ENCODE results near the gene VARS1.

VARS1 gene

DNA sequence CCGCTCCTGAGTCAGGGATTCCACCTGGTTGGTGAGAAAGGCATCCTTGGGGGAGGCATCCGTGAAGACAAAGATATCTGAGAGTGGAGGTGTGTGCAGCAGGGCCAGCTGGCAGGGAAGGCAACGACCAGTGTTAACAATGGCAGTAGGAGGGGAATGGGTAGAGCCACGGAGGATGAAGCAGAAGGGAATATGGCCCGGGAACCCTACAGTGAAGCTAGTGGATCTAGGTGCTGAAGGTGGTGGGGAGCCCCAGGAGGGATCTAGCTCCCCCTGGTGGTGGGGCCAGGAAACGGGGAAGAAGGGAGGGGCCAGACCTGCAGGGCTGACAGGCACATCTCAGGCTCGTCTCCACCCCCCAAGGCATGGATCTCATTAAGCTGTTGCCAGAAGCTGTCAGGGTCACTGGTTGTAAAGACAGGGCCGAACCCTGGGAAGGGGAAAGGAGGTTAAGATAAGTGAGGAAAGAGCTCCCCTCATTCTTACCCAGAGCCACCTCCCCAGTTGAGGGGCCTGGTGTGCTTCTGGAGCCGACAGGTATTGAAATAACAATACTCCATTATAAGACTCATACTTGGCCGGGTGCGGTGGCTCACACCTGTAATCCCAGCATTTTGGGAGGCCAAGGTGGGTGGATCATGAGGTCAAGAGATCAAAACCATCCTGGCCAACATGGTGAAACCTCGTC, 25.7 kb downstream of the VARS1 start:
- peak; percentile 91 for DNase-seq

DNA sequence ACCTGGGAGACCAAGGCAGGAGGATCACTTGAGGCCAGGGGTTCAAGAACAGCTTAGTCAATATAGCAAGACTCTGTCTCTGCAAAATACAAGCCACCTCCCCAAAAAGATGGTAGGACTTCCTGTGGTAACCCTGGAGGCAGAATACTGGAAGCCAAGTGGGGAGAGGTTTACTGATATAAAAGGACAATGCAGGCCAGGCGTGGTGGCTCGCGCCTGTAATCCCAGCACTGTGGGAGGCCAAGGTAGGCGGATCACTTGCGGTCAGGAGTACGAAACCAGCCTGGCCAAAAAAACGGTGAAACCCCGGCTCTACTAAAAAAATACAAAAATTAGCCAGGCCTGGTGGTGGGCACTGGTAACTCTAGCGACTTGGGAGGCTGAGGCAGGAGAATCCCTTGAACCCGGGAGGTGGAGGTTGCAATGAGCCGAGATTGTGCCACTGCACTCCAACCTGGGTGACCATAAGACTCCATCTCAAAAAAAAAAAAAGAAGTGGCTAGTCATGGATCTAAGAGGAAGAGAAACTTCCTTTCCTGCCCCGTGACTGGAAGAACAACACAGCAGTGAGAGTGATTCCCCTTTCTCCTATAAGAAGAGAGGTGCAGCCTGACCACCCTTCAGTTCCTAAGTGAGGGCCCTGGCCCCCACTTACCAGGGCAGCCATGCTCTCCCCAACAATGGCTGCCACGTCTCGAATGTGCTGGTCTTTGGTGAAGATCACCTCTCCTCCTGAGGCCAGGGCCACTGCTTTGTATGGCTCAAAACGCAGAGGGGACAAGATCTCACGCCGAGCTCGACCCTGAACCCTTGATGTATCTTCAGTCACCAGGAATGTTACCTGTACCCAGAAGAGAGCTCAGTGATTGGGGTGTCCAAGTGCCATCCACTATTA, 26.9 kb downstream of the VARS1 start:
- no peak for DNase-seq

DNA sequence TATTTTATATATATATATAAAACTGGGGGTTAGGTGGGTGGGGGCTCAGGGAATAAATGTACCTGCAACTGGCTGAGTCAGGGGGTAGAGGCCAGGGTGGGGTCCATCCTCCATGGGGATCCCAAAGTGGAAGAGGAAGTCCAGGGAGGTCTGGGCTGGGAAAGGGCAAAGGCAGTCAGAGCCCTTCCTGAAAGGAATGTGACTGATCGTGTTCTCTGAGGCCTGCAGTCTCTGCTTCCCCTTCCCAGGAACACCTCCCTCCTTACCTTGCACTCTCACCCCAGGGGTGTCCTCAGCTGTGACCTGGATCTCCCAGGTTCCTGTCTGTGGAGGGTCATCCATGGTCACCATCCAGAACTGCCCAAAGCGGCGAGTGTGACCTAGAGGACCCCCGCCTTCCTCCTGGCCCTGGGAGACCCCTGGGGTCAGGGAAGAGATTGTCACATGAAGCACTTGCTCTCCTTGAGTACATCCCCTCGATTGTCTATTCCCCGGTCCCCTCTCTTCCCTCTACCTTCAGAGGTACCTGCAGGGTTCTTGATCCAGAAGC, 28.4 kb downstream of the VARS1 start:
- no peak for DNase-seq

DNA sequence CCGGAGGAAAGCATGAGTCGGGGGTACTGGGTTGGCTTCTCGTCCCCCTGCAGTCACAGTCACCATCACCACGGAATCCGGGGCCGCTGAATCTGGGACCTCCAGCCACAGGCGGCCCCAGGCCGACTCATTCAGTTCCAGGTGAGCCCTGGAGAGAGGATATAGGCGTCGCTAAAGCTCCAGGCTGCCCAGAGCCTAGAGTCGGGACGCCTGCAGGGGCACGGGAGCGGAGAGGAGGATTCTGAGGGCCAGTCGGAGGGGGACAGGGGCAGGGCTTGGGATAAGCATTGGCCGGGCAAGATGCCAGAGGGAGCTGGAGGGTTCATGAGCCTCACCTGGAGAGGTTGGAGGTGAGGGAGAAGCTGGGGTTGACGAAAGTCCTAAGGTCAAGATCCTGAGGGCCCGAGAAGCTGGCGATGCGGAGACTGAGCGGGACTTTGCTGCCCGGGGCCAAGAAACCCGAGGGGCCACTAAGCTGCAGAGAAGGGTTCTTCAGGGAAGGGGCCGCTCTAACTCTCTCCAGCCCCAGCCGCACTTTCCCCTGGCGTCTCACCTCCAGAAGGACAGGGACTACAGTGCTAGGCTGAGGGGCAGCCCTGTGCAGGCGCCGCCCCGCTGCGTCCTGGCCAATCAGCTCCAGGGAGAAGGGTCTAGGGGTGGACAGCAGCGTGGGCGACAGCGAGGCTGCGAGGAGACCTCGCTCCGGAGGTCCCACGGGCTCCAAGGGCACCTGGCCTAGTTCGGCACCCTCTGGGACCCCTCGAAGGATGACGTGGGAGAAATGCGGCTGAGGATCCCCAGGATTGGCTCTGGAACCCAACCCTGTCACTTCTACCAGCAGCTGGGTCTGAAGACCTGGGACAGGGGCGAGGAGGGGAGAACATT, 29.4 kb downstream of the VARS1 start:
- DNase-seq: no peak

DNA sequence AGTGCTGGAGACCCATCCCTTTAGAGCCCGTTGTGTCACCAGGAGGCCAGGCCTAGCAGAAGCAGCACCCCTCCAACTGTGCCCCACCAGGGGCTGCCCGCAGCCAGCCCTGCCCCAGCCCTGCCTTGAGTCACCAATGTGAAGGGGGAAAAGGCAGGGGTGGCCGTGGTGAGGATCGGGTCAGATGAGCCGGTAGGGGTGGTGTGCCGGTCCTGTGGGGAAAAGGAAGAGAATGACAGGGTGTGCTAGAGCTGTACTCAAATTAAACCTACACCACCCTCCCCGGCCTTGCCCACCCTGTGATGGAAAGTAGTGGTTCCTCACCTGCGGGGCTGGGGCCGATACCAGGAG, 30.0 kb downstream of the VARS1 start:
- no peak for DNase-seq

DNA sequence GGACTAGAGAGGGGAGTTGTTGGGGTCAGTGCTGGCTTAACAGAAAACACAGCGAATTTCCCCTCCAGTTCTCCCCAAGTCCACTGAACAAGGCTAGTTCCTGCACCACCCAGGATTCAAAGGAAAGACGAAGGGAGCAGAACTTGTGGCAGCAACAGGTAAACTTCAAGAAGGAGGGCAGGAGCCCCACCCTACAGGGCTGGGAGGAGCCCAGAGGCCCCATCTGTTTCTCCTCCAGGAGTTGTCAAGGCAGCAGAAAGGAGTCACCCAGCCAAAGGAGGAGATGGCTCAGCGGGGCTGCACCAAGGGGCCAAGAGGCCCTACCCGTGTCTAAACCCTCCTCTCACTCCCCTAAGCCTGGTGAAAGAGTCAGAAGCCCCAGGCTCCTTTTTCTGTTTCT, 31.4 kb downstream of the VARS1 start:
- DNase-seq: no peak

DNA sequence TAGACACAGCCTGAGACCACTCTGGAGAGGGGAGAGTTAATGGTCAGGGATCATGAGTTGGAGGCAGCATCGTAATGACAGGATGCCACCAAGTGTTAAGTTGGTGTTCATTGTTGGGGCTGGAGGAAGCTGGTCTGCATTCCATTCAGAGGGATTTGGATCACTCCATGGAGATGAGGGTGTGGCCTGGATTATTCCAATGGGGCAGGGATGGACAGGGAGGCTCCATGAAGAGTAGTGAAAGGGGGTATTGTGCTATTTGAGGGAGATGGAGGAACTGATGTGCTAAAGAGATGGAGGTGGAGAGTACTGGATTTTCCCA, 32.0 kb downstream of the VARS1 start:
- no peak for DNase-seq

DNA sequence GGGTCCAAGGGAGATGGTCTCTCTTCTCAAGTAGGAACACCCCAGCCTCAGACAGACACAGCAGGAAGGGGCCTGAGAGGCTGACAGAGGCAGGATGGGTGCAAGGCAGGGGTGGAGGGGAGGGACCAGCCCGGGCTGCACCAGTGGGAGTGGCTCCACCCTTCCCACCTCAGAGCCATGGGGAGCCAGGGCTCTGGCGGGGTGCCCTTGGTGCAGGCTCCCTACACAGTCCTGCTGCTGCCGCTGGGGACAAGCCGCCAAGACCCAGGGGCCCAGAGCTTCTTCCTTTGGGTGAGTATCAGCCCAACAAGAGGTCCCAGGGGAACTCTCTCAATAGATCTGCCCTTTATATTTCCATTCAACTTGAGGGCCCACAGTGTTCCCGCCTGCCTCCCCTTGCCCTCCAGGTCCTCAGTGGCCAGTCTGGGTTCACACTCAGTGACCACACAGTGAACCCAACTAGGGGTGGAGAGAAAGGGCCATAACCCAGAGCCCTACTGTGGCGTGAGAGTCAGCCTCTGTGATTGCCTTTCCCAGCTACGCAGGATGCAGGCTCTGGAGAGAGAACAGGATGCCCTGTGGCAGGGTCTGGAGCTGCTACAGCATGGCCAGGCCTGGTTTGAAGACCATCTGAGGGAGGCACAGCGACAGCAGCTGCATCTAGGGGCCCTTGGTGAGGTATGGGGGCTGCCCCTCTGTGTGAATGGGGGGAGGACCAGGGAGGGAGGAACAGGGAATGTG, 32.5 kb downstream of the VARS1 start:
- no peak for DNase-seq

DNA sequence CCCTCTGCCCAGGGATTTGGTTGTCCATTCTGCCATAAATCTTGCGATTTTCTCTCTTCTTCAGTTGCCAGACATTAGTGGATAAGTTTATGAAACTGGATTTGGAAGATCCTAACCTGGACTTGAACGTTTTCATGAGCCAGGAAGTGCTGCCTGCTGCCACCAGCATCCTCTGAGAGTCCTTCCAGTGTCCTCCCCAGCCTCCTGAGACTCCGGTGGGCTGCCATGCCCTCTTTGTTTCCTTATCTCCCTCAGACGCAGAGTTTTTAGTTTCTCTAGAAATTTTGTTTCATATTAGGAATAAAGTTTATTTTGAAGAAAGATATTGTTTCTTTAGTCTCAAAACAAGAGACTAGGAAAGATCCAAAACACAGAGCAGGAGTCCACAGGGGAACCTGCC, 33.2 kb downstream of the VARS1 start, which contains the start of gene SAPCD1:
TSS of gene SAPCD1 (plus strand) at position 301 of the 400 bp plus-strand sequence. CDS start 399 bp downstream, outside the sequence.
- no peak for DNase-seq

DNA sequence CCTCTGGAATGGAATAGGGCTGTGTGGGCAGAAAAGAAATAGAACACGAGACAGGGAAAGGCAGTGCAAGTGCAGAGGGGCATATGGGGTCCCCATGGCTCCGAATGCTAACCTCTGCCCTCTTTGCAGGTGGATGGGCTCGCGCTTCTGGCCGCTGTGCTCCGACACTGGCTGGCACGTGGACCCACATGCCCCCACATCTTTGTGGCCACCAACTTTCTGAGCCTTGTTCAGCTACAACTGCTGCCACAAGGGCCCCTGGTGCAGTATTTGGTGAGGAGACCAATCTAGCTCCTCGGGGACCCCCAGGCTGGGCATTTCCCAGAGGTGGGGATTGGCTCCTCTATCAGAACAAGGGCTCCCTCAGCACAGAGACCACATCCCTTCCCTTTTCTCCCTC, 34.2 kb downstream of the VARS1 start:
- DNase-seq: no peak

DNA sequence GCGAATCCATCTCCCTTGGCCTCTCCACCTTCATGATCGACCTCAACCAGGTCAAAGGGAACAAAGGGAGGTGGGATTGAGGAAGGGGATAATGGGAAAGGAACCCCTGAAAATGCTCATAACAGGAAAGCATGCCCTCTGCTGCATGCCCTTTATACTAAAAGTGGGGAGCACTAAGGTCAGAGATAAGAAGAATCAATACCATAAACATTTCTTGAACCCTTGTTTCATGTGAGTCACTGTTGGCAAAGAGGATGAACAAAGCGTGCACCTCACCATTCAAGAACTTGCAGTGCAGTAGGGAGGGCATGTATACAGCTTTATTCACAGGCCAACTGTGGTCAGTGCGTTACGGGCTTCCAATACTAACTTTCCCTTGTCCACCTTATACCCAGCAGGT, 34.8 kb downstream of the VARS1 start:
- no peak for DNase-seq

DNA sequence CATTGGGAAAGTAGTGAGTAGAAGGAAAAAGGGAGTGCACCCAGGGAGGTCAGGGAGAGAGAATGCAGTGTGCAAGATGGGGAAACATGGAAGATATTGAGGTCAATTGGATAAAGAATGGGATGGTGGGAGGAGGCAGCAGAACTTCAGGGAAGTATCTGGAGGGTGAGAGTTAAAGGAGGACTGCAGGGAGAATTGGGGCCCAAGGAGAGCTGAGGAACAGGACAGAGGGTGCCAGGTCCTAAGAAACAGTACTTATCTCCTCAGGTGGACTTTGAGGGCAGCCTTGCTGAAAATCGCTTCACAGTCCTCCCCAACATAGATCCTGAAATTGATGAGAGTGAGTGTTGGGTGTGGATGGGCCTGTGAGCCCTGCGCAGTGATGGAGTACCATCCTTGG, 37.3 kb downstream of the VARS1 start:
- DNase-seq: no peak

DNA sequence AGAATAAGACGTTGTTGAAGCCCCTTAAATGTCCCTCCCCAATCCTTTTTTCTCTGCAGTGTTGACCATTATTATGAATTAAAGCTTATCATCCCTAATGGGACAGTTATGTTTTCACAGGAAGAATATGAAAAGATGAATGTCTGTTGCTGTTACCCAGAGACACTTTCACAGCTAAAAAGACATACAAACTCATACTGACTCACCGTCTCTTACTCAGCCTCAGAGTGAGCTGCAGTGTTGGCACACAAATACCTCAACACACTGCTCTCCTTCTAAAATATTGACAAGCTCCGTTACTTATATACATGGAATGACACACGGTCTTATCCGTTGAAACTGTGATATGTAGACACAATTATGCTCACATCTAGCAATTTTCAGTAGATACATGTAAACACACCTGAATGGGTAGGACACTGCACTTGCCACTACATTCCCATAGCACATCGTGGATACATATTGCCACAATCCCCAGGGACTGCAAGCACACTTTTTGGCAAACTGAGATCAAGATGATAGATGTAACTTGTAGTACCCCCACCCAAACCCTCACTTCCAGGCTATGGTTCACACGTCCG, 42.7 kb downstream of the VARS1 start:
- no peak for DNase-seq

DNA sequence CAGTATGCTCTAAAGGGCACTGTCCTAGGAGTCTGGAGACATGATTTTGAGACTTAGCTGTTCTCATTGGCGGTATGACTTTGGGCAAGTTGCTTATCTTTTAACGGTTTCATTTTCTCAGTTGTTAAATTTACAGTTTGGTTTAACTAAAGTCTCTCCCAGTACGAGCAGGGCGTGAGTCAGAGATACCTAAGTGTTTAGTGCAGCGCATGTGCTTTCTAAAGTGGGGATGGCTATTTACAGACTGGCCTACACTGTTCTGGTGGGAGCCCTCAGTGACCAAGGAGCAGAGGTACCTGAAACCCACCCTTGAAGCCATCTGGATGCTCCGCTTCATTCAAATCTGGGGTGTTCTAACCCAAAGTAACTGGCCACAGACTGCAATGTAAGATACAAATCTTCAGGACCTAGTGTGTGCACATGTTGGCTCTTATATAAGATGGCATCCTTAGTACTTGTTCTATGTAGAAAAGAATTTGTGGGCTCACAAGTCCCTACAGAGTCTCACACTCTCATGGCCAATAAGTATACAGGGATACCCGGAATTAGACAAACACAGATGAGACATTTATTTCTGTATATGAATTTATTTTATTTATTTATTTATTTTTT, 45.0 kb downstream of the VARS1 start:
- no peak for DNase-seq

DNA sequence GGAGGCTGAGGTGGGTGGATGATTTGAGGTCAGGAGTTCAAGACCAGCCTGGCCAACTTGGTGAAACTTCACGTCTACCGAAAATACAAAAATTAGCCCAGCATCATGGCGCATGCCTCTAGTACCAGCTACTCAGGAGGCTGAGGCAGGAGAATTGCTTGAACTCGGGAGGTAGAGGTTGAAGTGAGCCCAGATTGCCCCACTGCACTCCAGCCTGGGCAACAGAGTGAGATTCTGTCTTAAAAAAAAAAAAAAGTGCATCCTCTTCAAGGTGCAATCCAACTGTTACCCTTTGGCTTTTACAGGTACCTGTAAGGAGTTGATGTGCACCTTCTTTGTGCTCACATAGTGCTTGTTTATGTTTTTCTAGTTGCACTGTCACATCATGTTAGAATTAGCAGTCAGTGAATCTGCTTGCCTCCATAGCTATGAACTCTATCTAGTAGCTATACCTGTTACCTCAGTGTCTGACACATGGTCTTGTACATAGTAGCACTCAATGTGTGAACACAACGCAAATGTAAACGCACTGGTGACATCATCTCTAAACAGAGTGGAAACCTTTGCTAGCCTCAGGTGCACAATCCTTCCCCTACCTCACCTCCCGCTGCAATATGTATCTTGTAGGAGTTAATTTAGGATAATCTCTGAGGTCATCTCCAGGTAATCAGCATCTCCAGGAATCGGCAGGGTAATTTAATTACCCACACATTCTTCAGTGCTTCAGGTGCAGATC, 46.1 kb downstream of the VARS1 start:
- DNase-seq: no peak
